Esophagus muscularis mucosa (tissue), 4 donors: ENCODE data around the gene HLCS. TPM values are rescaled to one million over a fixed set of nuclear protein-coding genes. Genes with fewer than 3 reads are reported as not detected.

Experiments
- DNase-seq: peaks from one replicate; pipeline ENCODE4 v3.0.0-alpha.2; 2017; ENCODE audit errors: extremely low spot score
- H3K27ac ChIP-seq, 4 donors: fragments of 200-600 bp; sonication (generic); replicated peaks in 1 of 4; 1 replicate in 3 of 4; 2 replicates in 1 of 4; pipeline ENCODE4 v1.5.1; 2016 to 2019; ENCODE audit warnings: mild to moderate bottlenecking in 1 of 4
- H3K27me3 ChIP-seq, 4 donors: fragments of 200-600 bp; sonication (generic); one replicate each; pipeline versions ENCODE4 v1.5.1 to v1.6.0; 2016 to 2019
- H3K36me3 ChIP-seq, 4 donors: fragments of 200-600 bp; sonication (generic); one replicate each; pipeline ENCODE4 v1.5.1; 2016 to 2019
- H3K4me1 ChIP-seq, 4 donors: fragments of 200-600 bp; sonication (generic); one replicate each; pipeline ENCODE4 v1.5.1; 2016 to 2019
- H3K4me3 ChIP-seq, 4 donors: fragments of 200-600 bp; sonication (generic); 1 replicate in 2 of 4; 2 replicates in 2 of 4; pipeline ENCODE4 v1.5.1; 2016 to 2019; ENCODE audit warnings: mild to moderate bottlenecking in 4 of 4, moderate library complexity in 1 of 4
- H3K9me3 ChIP-seq, 4 donors: fragments of 200-600 bp; sonication (generic); 1 replicate in 3 of 4; 2 replicates in 1 of 4; pipeline ENCODE4 v1.5.1; 2016 to 2019
- EP300 ChIP-seq: sonication (generic); formaldehyde crosslinking; IDR thresholded peaks from one replicate; pipeline ENCODE4 v1.6.1; 2017; ENCODE audit warnings: antibody characterized with exemption
- POLR2A ChIP-seq: fragments of 450-650 bp; IDR thresholded peaks from one replicate; pipeline ENCODE4 v1.6.1; 2017; ENCODE audit warnings: antibody characterized with exemption, moderate library complexity, mild to moderate bottlenecking, low read depth
- POLR2AphosphoS5 ChIP-seq, 2 donors: sonication (generic); formaldehyde crosslinking; IDR thresholded peaks; one replicate each; pipeline ENCODE4 v1.6.1; 2017; ENCODE audit warnings: antibody characterized with exemption in 2 of 2
- WGBS: methylation state at CpG from one replicate; pipeline ENCODE4 v1.1.5; 2018; 5-methylcytosine and 5-hydroxymethylcytosine counted together
- intact Hi-C: fragments of 100-400 bp; cut with DNase I; formaldehyde crosslinking; loops from one replicate; pipeline ENCODE4 v1.15.1; 2023
- total RNA-seq, 4 donors: library from RNA; depleted of rRNA; stranded (reverse); fragments of >200 nt; gene quantifications; one replicate each; pipeline versions ENCODE4 v1.1.0 to v1.2.1, GENCODE V29; 2016
- TF ChIP-seq, protein P1 (sequence below), 3 experiments: fragments of 200-600 bp in 2 of 3; fragments of 450-650 bp in 1 of 3; sonication (generic) in 2 of 3; IDR thresholded peaks; one replicate each; pipeline ENCODE4 v1.5.1; 2017 to 2019; ENCODE audit warnings: antibody characterized with exemption in 3 of 3, mild to moderate bottlenecking in 2 of 3, moderate library complexity in 1 of 3

The HLCS gene
- total RNA-seq, 4 donors from 2014 or later, result 15.9 to 25.3 (median 22.0) TPM

DNA sequence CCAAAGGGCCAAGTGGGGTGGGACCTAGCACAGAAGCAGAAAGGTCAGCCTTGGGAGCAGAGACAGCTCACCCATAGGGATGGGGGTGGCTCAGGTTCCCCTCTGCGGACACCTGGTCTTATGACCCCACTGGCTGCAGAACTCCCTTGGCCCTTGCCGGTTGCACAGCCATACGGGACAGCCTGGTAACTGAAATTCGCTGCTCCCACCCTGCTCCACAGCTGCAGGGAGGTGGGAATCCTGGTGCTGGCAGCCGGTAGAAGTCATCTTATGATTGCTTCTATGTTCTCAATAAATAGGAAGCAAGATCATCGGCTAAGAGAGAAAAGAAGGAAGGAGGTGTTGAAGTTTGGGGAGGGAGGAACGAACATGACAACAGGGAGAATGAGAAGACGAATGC, 64.1 kb downstream of the HLCS start:
- no peaks in the 10 kb centered on the region for H3K27me3 ChIP-seq
- intact Hi-C loops, result no loop called here
- 85% methylated on average over 8 of the region's 8 CpGs for WGBS
- TF ChIP-seq, protein P1, sequence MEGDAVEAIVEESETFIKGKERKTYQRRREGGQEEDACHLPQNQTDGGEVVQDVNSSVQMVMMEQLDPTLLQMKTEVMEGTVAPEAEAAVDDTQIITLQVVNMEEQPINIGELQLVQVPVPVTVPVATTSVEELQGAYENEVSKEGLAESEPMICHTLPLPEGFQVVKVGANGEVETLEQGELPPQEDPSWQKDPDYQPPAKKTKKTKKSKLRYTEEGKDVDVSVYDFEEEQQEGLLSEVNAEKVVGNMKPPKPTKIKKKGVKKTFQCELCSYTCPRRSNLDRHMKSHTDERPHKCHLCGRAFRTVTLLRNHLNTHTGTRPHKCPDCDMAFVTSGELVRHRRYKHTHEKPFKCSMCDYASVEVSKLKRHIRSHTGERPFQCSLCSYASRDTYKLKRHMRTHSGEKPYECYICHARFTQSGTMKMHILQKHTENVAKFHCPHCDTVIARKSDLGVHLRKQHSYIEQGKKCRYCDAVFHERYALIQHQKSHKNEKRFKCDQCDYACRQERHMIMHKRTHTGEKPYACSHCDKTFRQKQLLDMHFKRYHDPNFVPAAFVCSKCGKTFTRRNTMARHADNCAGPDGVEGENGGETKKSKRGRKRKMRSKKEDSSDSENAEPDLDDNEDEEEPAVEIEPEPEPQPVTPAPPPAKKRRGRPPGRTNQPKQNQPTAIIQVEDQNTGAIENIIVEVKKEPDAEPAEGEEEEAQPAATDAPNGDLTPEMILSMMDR (IDR thresholded peaks at IDR 0.05), result no peak
- TF ChIP-seq EP300, result no peak
- no peak for TF ChIP-seq POLR2A
- peaks cover 0 to 4% (median 1%) of the 10 kb centered on the region in 4 donors for H3K36me3 ChIP-seq
- no peak for DNase-seq
- H3K9me3 ChIP-seq, result no peaks in the 10 kb centered on the region
- H3K4me3 ChIP-seq, result no peak overlapping the region
- H3K27ac ChIP-seq, result no peak overlapping the region
- H3K4me1 ChIP-seq, result no peaks in the 10 kb centered on the region

DNA sequence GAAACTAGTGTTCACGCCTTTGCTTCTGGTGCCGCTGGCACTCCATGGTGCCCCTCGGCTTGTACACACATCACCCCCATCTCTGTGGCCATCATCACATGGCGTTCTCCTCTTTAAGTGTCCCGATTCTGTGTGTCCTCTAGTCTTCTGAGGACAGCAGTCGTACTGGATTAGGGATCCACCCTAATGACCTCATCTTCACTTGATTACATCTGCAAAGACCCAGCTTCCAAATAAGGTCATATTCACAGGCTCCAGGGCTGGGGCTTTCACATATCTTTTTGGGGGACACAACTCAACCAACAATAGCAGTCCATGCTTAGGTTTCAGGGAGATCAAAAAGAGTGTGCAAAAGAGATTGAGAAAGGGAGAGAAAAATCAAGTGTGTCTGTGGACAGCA, 64.9 kb downstream of the HLCS start:
- Histone ChIP-seq H3K9me3 (no peaks in the 10 kb centered on the region), H3K4me3 (no peak overlapping the region), H3K27ac (no peak overlapping the region), H3K27me3 (no peaks in the 10 kb centered on the region), H3K4me1 (no peaks in the 10 kb centered on the region), H3K36me3 (peaks cover 0 to 6% (median 3%) of the 10 kb centered on the region in 4 donors)
- no peak for DNase-seq
- intact Hi-C loops, result no loop called here
- TF ChIP-seq EP300 (no peak), POLR2A (no peak), POLR2AphosphoS5 (IDR thresholded peaks at IDR 0.05) (no peak)
- TF ChIP-seq, protein P1 (IDR thresholded peaks at IDR 0.05), result no peak
- 93% methylated on average over 5 of the region's 6 CpGs for WGBS

DNA sequence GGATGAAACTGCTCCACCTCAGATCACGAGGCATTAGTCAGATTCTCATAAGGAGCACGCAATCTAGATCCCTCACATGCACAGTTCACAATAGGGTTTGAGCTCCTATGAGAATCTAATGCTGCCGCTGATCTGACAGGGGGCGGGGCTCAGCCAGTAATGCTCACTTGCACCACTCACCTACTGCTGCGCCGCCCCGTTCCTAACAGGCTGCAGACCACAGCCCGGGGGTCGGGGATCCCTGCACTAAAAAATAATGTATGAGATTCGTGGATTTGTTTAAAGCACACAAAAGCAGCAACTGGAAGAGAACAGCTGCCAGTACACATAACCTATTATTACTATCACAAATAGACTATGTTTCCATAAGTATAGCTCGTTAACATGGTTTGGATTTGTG, 72.9 kb downstream of the HLCS start:
- TF ChIP-seq POLR2A (no peak), POLR2AphosphoS5 (IDR thresholded peaks at IDR 0.05) (no peak)
- WGBS, result 94% methylated on average over 11 of the region's 11 CpGs
- intact Hi-C loops, result no loop called here
- no peak overlapping the region for H3K27ac ChIP-seq
- peaks cover 0 to 7% (median 0%) of the 10 kb centered on the region in 4 donors for H3K4me1 ChIP-seq
- no peaks in the 10 kb centered on the region for H3K27me3 ChIP-seq
- H3K9me3 ChIP-seq, result no peaks in the 10 kb centered on the region
- peak; percentile 24 for DNase-seq
- H3K36me3 ChIP-seq, result peaks cover 0 to 47% (median 15%) of the 10 kb centered on the region in 4 donors
- no peak overlapping the region for H3K4me3 ChIP-seq

DNA sequence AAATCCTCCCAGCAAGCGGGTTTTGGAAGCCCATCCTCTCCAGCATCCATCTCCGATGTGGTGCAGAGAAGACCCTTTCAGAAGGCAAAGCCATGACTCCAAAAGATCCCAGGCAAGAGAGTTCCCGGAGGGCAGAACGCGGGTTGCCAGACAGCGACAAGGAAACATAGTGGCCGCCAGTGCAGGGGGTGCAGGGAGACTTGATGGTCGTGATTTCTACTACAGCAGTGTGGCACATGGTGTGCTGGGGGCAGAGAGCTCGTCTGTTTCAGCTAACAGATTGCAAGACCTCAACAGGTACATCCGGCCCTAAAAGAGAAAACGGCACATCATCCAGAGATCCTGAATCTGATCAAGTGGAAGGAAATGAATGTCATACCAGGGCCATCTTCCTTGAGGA, 74.3 kb downstream of the HLCS start:
- Histone ChIP-seq H3K9me3 (no peaks in the 10 kb centered on the region), H3K27me3 (no peaks in the 10 kb centered on the region), H3K27ac (no peak overlapping the region), H3K4me1 (peaks cover 0 to 7% (median 0%) of the 10 kb centered on the region in 4 donors), H3K36me3 (peaks cover 0 to 47% (median 15%) of the 10 kb centered on the region in 4 donors), H3K4me3 (no peak overlapping the region)
- peak; percentile 85 for DNase-seq
- TF ChIP-seq, protein P1 (IDR thresholded peaks at IDR 0.05), result no peak
- no peak for TF ChIP-seq POLR2AphosphoS5 (IDR thresholded peaks at IDR 0.05)
- TF ChIP-seq EP300, result no peak
- TF ChIP-seq POLR2A, result no peak
- 91% methylated on average over 11 of the region's 11 CpGs for WGBS
- intact Hi-C loops, result no loop called here

DNA sequence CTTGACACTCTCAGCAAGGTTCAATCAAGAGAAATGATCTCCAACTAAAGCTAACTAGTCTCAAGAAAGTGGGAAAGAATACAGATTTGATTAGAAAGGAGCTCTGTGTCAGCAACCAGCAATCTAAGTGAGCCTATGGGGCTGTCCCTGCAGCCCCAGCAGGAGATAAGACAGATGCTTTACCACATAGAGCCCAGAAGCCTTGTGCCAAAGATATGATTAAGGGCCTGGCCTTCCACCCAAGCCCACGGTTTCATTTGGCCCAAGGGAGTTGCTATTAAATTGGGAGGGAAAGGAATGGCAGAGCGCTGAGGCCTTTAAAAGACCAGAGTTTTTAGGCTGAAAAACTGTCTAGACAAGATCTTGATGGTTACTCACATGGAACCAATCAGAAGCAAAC, 74.8 kb downstream of the HLCS start:
- Histone ChIP-seq H3K4me3 (no peak overlapping the region), H3K4me1 (peaks cover 0 to 7% (median 0%) of the 10 kb centered on the region in 4 donors), H3K27me3 (no peaks in the 10 kb centered on the region), H3K36me3 (peaks cover 0 to 46% (median 15%) of the 10 kb centered on the region in 4 donors), H3K27ac (no peak overlapping the region), H3K9me3 (no peaks in the 10 kb centered on the region)
- TF ChIP-seq POLR2A, result no peak
- no peak for TF ChIP-seq EP300
- TF ChIP-seq, protein P1 (IDR thresholded peaks at IDR 0.05), result no peak
- TF ChIP-seq POLR2AphosphoS5 (IDR thresholded peaks at IDR 0.05), result no peak
- peak; percentile 87 for DNase-seq
- 83% methylated on average over 2 of the region's 2 CpGs for WGBS
- intact Hi-C loops, result no loop called here
